Stimulated activated CD4-positive, alpha-beta T cell treated with anti-CD3 and anti-CD28 coated beads, TNF-alpha, amount 100 ng/mL, for 4 hours (primary cell): ENCODE measurements around the gene SH3PXD2B.

Experiments used
- DNase-seq, 3 experiments: peaks; one replicate each; pipeline ENCODE4 v3.0.0-alpha.2; 2020; ENCODE audit warnings: low read depth in 3 of 3

The SH3PXD2B gene

GRCh38 chr5:172453206-172453985 lies 929 bp downstream of the SH3PXD2B start:
- DNase-seq, result no peak

- no peak for DNase-seq
These were observed 1.7 kb downstream of the SH3PXD2B start for GRCh38 chr5:172452398-172453205.

DNA sequence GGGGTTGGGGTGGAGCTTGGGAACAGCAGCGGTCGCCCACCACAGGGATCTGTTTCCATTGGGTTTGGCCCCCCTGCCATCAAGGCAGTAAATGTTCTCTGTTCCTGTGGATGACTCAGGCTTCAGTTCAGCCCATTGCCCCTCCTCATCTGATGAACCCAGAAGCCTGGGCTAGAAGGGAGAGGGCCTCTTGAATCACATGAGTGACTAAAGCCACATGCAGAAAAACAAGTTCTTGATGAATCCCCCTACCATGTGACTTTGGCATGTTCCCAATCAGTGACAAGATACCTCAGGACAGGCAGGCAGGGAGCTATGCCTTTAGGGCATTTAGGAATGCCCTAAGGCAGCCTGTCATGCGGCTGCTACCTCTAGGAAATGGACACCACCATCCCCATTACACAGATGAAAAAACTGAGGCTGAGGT lies 2.5 kb downstream of the SH3PXD2B start:
- DNase-seq, result no peak

- peak in 2 of 3 experiments; percentile 14 to 19 for DNase-seq
These were observed 3.2 kb downstream of the SH3PXD2B start for GRCh38 chr5:172450861-172451695.

DNA sequence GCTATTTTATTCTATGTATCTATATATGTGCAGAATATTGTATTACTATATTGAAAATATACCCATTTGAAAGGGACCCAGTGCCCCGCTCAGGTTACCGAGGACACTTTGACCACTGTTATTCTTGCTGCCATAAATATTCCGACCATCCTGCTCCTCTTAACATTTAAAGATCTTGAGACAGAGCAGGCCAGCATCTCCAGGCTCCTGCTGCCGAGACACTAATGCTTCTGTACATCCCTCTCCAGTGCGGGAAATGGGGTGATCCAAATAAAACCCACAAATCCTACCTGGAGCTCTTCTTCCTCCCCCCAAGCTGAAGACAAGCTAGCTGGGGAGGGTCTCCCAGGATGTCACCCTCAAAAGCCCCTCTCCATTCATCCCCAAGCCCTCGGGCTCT lies 3.9 kb downstream of the SH3PXD2B start:
- no peak for DNase-seq

DNA sequence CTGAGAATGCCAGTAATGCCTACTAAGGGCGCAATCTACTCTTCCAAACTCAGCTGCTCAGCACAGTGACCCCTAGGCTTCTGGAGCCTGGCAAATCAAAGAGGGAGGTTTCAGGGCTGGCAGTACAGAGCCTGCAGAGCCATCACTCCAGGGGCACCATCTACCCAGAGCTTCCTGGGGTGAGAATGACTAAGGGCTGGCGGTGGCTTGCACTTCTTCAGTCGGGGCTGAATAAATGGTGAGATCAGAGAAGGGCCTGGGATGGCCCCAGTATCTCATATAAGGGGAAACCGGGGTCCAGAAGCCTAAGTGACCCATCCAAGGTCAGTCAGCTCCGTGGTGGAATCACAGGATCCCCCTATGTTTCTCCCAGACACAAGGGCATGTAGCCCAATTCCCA lies 5.3 kb downstream of the SH3PXD2B start:
- no peak for DNase-seq

GRCh38 chr5:172447646-172448365 lies 6.5 kb downstream of the SH3PXD2B start:
- DNase-seq, result no peak

GRCh38 chr5:172446336-172447051 lies 7.8 kb downstream of the SH3PXD2B start:
- DNase-seq, result no peak

- DNase-seq, result no peak
These were observed 8.5 kb downstream of the SH3PXD2B start for GRCh38 chr5:172445866-172446265.

GRCh38 chr5:172444626-172445365 lies 9.5 kb downstream of the SH3PXD2B start:
- no peak for DNase-seq

GRCh38 chr5:172444110-172444510 lies 10.2 kb downstream of the SH3PXD2B start:
- no peak for DNase-seq

GRCh38 chr5:172443441-172444109 lies 10.8 kb downstream of the SH3PXD2B start:
- DNase-seq, result peak; percentile 16 to 31 (median 19)

DNA sequence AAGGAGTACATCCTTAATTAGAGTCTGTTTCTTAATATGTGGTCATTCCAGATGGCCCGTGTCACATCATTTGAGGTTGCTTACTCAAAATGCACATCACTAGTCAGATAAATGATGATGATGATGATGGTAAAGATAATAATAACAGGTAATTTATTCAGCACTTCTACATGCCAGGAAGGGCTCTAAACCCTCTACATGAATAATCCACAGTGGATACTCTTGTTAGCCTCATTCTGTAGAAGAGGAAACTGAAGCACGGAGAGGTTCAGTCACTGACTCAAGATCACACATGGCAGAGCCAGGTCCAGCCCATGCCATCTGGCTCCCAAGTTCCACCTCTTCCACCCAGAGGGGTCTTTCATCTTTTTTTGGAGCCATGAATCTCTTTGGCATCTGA lies 11.7 kb downstream of the SH3PXD2B start:
- DNase-seq, result no peak

DNA sequence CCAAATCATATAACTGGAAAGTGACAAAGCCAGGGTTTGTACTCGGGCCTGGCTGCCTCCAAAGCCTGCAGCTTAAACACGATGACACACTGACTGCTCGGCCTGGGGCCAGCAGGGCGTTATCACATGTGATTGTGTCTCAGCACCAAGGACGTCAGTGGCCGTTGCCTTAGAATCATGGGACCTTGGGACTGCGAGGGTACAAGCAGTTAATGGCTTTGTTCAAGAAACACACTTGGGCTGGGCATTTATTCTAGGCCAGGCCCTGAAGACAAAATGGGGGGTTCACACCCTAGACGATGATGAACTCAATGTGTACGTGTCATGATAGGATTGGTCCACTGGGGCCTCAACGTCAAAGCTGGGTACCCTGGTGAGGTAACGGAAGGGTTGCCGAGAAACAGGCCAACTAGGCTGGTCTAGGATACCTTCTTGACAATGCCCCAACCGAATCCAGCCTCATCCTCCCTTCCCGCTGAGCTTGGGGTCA lies 13.0 kb downstream of the SH3PXD2B start:
- no peak for DNase-seq

GRCh38 chr5:172440486-172440885 lies 13.8 kb downstream of the SH3PXD2B start:
- DNase-seq, result no peak

DNA sequence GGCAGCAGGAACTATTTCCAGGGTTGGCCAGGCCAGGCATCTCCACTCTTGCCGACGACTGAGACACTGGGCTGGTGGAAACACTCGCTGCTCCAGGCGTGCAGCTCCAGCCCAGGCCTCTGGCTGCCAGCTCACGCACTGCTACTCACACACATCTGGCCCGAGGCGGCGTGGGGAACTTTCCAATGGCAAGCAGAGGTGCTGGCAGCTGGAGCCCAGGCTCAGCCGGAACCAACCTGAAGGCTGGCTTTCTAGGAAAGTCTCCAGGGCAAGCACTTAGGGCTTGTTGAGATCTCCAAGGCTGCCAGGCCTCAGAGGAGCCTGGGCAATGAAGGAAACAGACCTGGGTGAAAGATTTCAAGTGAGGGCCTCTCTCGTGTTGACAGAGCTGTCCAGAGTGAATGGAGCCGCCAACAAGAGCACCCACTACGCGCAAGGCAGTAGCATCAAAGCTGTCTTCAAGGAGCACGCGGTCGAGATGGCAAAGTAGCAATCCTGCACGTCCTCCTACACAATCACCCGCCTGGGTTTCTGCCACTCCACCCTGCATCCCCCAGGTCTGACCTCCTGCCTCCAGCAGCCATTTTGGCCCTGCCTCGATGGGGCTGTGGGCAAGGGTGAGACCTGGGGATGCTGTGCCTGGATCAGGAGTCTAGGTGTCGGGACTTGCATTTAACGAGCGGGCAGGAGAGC lies 14.4 kb downstream of the SH3PXD2B start:
- no peak for DNase-seq

- DNase-seq, result no peak
These were observed 16.0 kb downstream of the SH3PXD2B start for GRCh38 chr5:172438319-172438668.

DNA sequence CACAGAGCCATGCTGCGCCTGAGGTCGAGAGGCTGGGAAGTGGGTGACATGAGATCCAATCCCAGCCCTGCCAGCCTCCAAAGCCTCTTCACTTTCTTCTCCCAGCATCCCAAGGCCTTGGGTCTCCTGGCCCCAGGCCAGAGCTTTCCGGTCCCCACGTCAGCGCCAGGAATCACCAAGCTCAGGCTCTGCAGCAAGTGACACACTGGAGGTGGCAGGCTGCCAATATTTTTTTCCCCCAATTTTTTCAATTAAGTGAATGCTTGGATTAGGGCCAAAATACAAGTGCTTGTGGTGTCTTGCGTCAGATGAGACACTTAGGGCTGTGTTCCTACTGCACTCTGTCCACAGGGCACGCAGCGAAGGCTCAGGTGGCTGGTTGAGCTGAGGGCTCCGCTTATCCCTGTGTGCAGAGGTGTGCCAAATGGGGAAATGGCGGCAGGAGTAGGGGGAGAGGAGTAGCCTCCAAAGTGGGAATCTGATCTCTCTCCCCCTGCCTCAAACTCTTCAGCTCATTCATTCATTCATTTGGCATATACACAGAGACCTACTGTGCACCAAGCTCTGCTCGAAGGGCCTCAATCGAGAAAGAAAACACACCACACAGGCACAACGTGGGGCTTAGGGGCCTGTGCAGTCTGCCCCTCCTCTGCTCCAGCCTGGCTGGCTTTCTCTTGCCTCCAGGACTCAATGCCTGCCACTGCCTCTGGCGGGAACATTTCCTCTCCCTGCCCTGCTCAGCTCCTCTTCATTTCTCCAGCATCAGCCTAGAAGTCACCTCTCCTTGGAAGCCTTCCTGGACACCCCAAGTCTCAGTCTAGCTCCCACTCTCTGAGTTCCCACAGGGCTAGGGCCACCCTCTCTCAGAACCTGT lies 16.6 kb downstream of the SH3PXD2B start:
- no peak for DNase-seq
